SU-DHL-6 (cell line): ENCODE data around the gene THAP12.

Experiments
- H2AFZ ChIP-seq: fragments of 200-600 bp; sonication (generic); 2 replicates; pipeline ENCODE4 v1.6.1; 2014; ENCODE audit warnings: low read depth, mild to moderate bottlenecking, moderate library complexity, mixed read lengths, antibody characterized with exemption, low read length; ENCODE audit not compliant: severe bottlenecking
- H3F3A ChIP-seq: fragments of 200-600 bp; shearing (Covaris generic); 2 replicates; pipeline ENCODE4 v1.6.0; 2016; ENCODE audit warnings: antibody characterized with exemption, mild to moderate bottlenecking; ENCODE audit not compliant: insufficient read depth
- H3K27ac ChIP-seq: fragments of 200-600 bp; sonication (generic); 2 replicates; pipeline ENCODE4 v1.5.1; 2016; ENCODE audit warnings: low read depth, mild to moderate bottlenecking, low read length, moderate library complexity, mixed read lengths
- H3K27me3 ChIP-seq: fragments of 200-600 bp; sonication (generic), shearing (Covaris generic); 2 replicates; pipeline ENCODE4 v1.6.0; 2014; ENCODE audit warnings: mild to moderate bottlenecking, low read length
- H3K36me3 ChIP-seq: fragments of 200-600 bp; sonication (generic); 2 replicates; pipeline ENCODE4 v1.6.1; 2014; ENCODE audit warnings: mild to moderate bottlenecking, low read length, mixed read lengths
- H3K4me2 ChIP-seq: fragments of 300-600, 200-600 bp; shearing (Covaris generic), sonication (generic); 2 replicates; pipeline ENCODE4 v1.6.0; 2014; ENCODE audit warnings: low read length, low read depth, mild to moderate bottlenecking; ENCODE audit not compliant: poor library complexity, severe bottlenecking
- H3K4me3 ChIP-seq: fragments of 200-600 bp; sonication (generic); 2 replicates; pipeline ENCODE4 v1.5.1; 2014; ENCODE audit warnings: antibody characterized with exemption, low read length, mild to moderate bottlenecking, mixed read lengths; ENCODE audit not compliant: insufficient read depth, poor library complexity, severe bottlenecking
- H3K79me2 ChIP-seq: fragments of 200-600 bp; sonication (generic); 2 replicates; pipeline ENCODE4 v1.6.1; 2014; ENCODE audit warnings: mild to moderate bottlenecking, low read length, moderate library complexity; ENCODE audit not compliant: insufficient read depth
- H3K9ac ChIP-seq: fragments of 200-600 bp; sonication (generic); 2 replicates; pipeline ENCODE4 v1.7.0; 2014; ENCODE audit warnings: mild to moderate bottlenecking, low read length
- H3K9me2 ChIP-seq: fragments of 200-600 bp; sonication (generic); replicated peaks from 2 replicates; pipeline ENCODE4 v1.6.1; 2014; ENCODE audit warnings: low read length; ENCODE audit not compliant: insufficient read depth
- H3K9me3 ChIP-seq: fragments of 200-600 bp; sonication (generic); 2 replicates; pipeline ENCODE4 v1.6.1; 2014; ENCODE audit warnings: low read length, mixed read lengths; ENCODE audit not compliant: insufficient read depth
- H4K20me1 ChIP-seq: fragments of 200-600 bp; sonication (generic); 2 replicates; pipeline ENCODE4 v1.6.1; 2014; ENCODE audit warnings: low read depth, mild to moderate bottlenecking, antibody characterized with exemption, low read length, moderate library complexity, mixed read lengths
- CTCF ChIP-seq: fragments of 200-600 bp; sonication (generic); IDR thresholded peaks from one replicate; pipeline ENCODE4 v1.5.1; 2017; ENCODE audit warnings: antibody characterized with exemption, mild to moderate bottlenecking, low read length, moderate library complexity; ENCODE audit not compliant: insufficient read depth, poor library complexity, severe bottlenecking
- EZH2phosphoT487 ChIP-seq: fragments of 200-600 bp; sonication (generic), shearing (Covaris generic); conservative IDR thresholded peaks from 2 replicates; pipeline ENCODE4 v1.6.1; 2018; ENCODE audit warnings: mild to moderate bottlenecking, antibody characterized with exemption, low read length, moderate library complexity, mixed read lengths

The THAP12 gene

GRCh38 chr11:76376746-76377558 is 4.0 kb downstream of the THAP12 start:
- H3K9ac ChIP-seq = no peak overlapping the region
- H3K9me3 ChIP-seq = no peaks in the 10 kb centered on the region
- TF ChIP-seq EZH2phosphoT487 (no peak), CTCF (no peak)
- H2AFZ ChIP-seq = no peak overlapping the region
- H3K27me3 ChIP-seq = no peaks in the 10 kb centered on the region
- H3F3A ChIP-seq = no peaks in the 10 kb centered on the region
- H4K20me1 ChIP-seq = peaks cover 21% of the 10 kb centered on the region; the same call in 1 of the 2 replicates
- no peak overlapping the region for H3K4me3 ChIP-seq
- no peaks in the 10 kb centered on the region for H3K36me3 ChIP-seq
- no peaks in the 10 kb centered on the region for H3K9me2 ChIP-seq
- H3K4me2 ChIP-seq = peak overlapping the region; percentile 41
- 0 out of 2 replicates have a peak overlapping the region, but pooled peaks have one; percentile 5 for H3K27ac ChIP-seq
- peaks cover 86% of the 10 kb centered on the region for H3K79me2 ChIP-seq

GRCh38 chr11:76371170-76371569 is 9.8 kb downstream of the THAP12 start:
- Histone ChIP-seq H3K9me2 (no peaks in the 10 kb centered on the region), H3K36me3 (no peaks in the 10 kb centered on the region), H3K27ac (no peak overlapping the region), H3K9me3 (no peaks in the 10 kb centered on the region), H3F3A (0 out of 2 replicates have a peak, but pooled peaks cover 5% of the 10 kb centered on the region), H3K27me3 (no peaks in the 10 kb centered on the region), H3K9ac (no peak overlapping the region), H3K4me2 (no peak overlapping the region), H2AFZ (no peak overlapping the region), H3K4me3 (no peak overlapping the region), H3K79me2 (peaks cover 100% of the 10 kb centered on the region), H4K20me1 (peaks cover 17% of the 10 kb centered on the region)
- TF ChIP-seq CTCF = no peak
- no peak for TF ChIP-seq EZH2phosphoT487

- H3K79me2 ChIP-seq = peaks cover 99% of the 10 kb centered on the region
These were observed 11.5 kb downstream of the THAP12 start for GRCh38 chr11:76369406-76369805.

More at GRCh38 chr11:76369406-76369805, 11.5 kb downstream of the THAP12 start:
- no peak overlapping the region for H2AFZ ChIP-seq
- H3K4me2 ChIP-seq = no peak overlapping the region
- no peaks in the 10 kb centered on the region for H3K9me3 ChIP-seq
- no peak overlapping the region for H3K4me3 ChIP-seq
- H3K27ac ChIP-seq = no peak overlapping the region
- H3K9ac ChIP-seq = no peak overlapping the region
- no peaks in the 10 kb centered on the region for H3K27me3 ChIP-seq
- peaks cover 9% of the 10 kb centered on the region for H4K20me1 ChIP-seq
- no peak for TF ChIP-seq CTCF
- no peaks in the 10 kb centered on the region for H3K9me2 ChIP-seq
- H3F3A ChIP-seq = 0 out of 2 replicates have a peak, but pooled peaks cover 5% of the 10 kb centered on the region
- no peaks in the 10 kb centered on the region for H3K36me3 ChIP-seq
